Suprapubic skin (tissue), 4 donors: ENCODE results near the gene ZNFX1. TPM values are rescaled to one million over a fixed set of nuclear protein-coding genes. Genes with fewer than 3 reads are reported as not detected.

Experiments used
- DNase-seq, 2 donors: peaks; one replicate each; pipeline ENCODE4 v3.0.0-alpha.2; 2019; ENCODE audit warnings: low spot score in 2 of 2
- H3K27ac ChIP-seq: fragments of 200-600 bp; sonication (generic); one replicate; pipeline ENCODE4 v1.5.1; 2019
- H3K27me3 ChIP-seq: fragments of 200-600 bp; sonication (generic); one replicate; pipeline ENCODE4 v1.5.1; 2019
- H3K36me3 ChIP-seq: fragments of 200-600 bp; sonication (generic); one replicate; pipeline ENCODE4 v1.5.1; 2019
- H3K4me1 ChIP-seq: fragments of 200-600 bp; sonication (generic); one replicate; pipeline ENCODE4 v1.5.1; 2019
- H3K4me3 ChIP-seq: fragments of 200-600 bp; sonication (generic); one replicate; pipeline ENCODE4 v1.5.1; 2019; ENCODE audit warnings: mild to moderate bottlenecking
- H3K9me3 ChIP-seq: fragments of 200-600 bp; sonication (generic); one replicate; pipeline ENCODE4 v1.5.1; 2019
- CTCF ChIP-seq, 2 donors: fragments of 200-600 bp in 1 of 2; fragments of 450-650 bp in 1 of 2; sonication (generic) in 1 of 2; IDR thresholded peaks; one replicate each; pipeline ENCODE4 v1.5.1; 2016 to 2019; ENCODE audit warnings: antibody characterized with exemption in 2 of 2, mild to moderate bottlenecking in 1 of 2, moderate library complexity in 1 of 2
- EP300 ChIP-seq: sonication (generic); formaldehyde crosslinking; IDR thresholded peaks from one replicate; pipeline ENCODE4 v1.6.1; 2017; ENCODE audit warnings: antibody characterized with exemption
- POLR2A ChIP-seq, 2 donors: fragments of 450-650 bp; IDR thresholded peaks; one replicate each; pipeline ENCODE4 v1.6.1; 2017; ENCODE audit warnings: antibody characterized with exemption in 2 of 2, mild to moderate bottlenecking in 2 of 2, moderate library complexity in 2 of 2
- POLR2AphosphoS5 ChIP-seq, 3 donors: sonication (generic); formaldehyde crosslinking; IDR thresholded peaks; one replicate each; pipeline ENCODE4 v1.6.1; 2017; ENCODE audit warnings: antibody characterized with exemption in 3 of 3
- WGBS: methylation state at CpG from one replicate; pipeline ENCODE4 v1.1.5; 2018; 5-methylcytosine and 5-hydroxymethylcytosine counted together
- total RNA-seq, 4 donors: library from RNA; depleted of rRNA; stranded (reverse); fragments of >200 nt; gene quantifications; one replicate each; pipeline ENCODE4 v1.1.0, GENCODE V29; 2016

The ZNFX1 gene
- total RNA-seq, 4 donors from 2014 or later: 25.9 to 36.1 (median 33.2) TPM

- no peak for DNase-seq
- peaks cover 3% of the 10 kb centered on the region for H3K4me1 ChIP-seq
- no peak overlapping the region for H3K4me3 ChIP-seq
- peaks cover 26% of the 10 kb centered on the region for H3K27me3 ChIP-seq
- 89% methylated on average over 2 of the region's 2 CpGs for WGBS
- TF ChIP-seq CTCF (IDR thresholded peaks at IDR 0.05) (no peak), POLR2A (IDR thresholded peaks at IDR 0.05) (no peak), POLR2AphosphoS5 (IDR thresholded peaks at IDR 0.05) (no peak), EP300 (no peak)
- H3K36me3 ChIP-seq: no peaks in the 10 kb centered on the region
- no peak overlapping the region for H3K27ac ChIP-seq
- no peaks in the 10 kb centered on the region for H3K9me3 ChIP-seq
These were observed 35.4 kb upstream of the ZNFX1 start for GRCh38 chr20:49313283-49313682.

- Histone ChIP-seq H3K4me1 (no peaks in the 10 kb centered on the region), H3K27ac (no peak overlapping the region), H3K36me3 (no peaks in the 10 kb centered on the region), H3K27me3 (peaks cover 20% of the 10 kb centered on the region), H3K9me3 (no peaks in the 10 kb centered on the region), H3K4me3 (no peak overlapping the region)
- 84% methylated on average over 4 of the region's 4 CpGs for WGBS
- TF ChIP-seq EP300 (no peak), CTCF (IDR thresholded peaks at IDR 0.05) (no peak), POLR2AphosphoS5 (IDR thresholded peaks at IDR 0.05) (no peak), POLR2A (IDR thresholded peaks at IDR 0.05) (no peak)
- DNase-seq: no peak
These were observed 34.8 kb upstream of the ZNFX1 start for GRCh38 chr20:49312661-49313060.

GRCh38 chr20:49310705-49311104, 32.8 kb upstream of the ZNFX1 start:
- TF ChIP-seq POLR2AphosphoS5 (IDR thresholded peaks at IDR 0.05) (no peak), CTCF (IDR thresholded peaks at IDR 0.05) (no peak), EP300 (no peak), POLR2A (IDR thresholded peaks at IDR 0.05) (no peak)
- DNase-seq: no peak
- Histone ChIP-seq H3K27me3 (peaks cover 3% of the 10 kb centered on the region), H3K4me3 (no peak overlapping the region), H3K4me1 (peaks cover 10% of the 10 kb centered on the region), H3K27ac (no peak overlapping the region), H3K9me3 (no peaks in the 10 kb centered on the region), H3K36me3 (no peaks in the 10 kb centered on the region)

- Histone ChIP-seq H3K9me3 (no peaks in the 10 kb centered on the region), H3K27ac (no peak overlapping the region), H3K36me3 (no peaks in the 10 kb centered on the region), H3K27me3 (no peaks in the 10 kb centered on the region), H3K4me3 (no peak overlapping the region), H3K4me1 (peaks cover 10% of the 10 kb centered on the region)
- TF ChIP-seq POLR2AphosphoS5 (IDR thresholded peaks at IDR 0.05): no peak
- TF ChIP-seq EP300: no peak
- TF ChIP-seq CTCF (IDR thresholded peaks at IDR 0.05): no peak
- TF ChIP-seq POLR2A (IDR thresholded peaks at IDR 0.05): no peak
- WGBS: 82% methylated on average over 3 of the region's 3 CpGs
- DNase-seq: no peak
These were observed 31.0 kb upstream of the ZNFX1 start for GRCh38 chr20:49308875-49309274.

DNA sequence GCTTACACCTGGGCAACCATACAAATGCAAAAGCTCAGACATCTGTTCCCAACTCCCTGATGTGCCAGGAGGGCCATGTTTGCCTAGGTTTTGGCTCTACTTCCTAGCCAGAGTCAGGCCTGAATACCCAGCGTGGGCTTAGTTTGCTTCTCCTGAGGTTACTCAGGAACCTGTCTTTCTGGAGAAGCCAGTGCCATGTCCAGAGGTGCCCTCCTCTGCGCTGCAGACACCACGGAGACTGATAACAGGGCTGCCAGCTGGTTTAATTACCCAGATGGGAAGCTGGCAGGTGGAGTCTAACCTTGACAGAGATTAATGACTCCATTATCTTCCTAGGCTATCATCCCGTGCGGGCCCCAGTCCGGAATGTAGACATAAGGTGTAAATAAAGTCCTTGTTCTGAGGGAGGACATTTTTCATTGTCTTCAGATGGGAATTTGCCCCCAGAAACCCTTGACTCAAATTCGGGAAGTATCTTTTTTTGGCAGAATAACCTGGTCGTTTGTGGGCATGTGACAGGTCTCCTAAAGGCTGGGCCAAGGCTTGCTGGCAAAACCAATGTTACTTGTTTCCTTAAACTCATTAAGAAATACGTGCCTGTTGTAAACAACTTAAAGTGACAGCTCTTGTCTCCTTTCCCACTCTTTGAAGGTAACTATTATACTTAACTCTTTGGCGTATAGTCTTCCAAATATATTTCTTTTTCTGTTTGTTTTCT, 29.2 kb upstream of the ZNFX1 start:
- no peak for DNase-seq
- no peak overlapping the region for H3K27ac ChIP-seq
- no peak for TF ChIP-seq EP300
- TF ChIP-seq POLR2A (IDR thresholded peaks at IDR 0.05): no peak
- no peak for TF ChIP-seq CTCF (IDR thresholded peaks at IDR 0.05)
- no peak for TF ChIP-seq POLR2AphosphoS5 (IDR thresholded peaks at IDR 0.05)

More for the DNA sequence above, 29.2 kb upstream of the ZNFX1 start:
- H3K27me3 ChIP-seq: no peaks in the 10 kb centered on the region
- no peaks in the 10 kb centered on the region for H3K36me3 ChIP-seq
- 30% methylated on average over 10 of the region's 10 CpGs for WGBS
- H3K4me1 ChIP-seq: peaks cover 15% of the 10 kb centered on the region
- no peak overlapping the region for H3K4me3 ChIP-seq
- H3K9me3 ChIP-seq: no peaks in the 10 kb centered on the region
